Mesenchymal stem cell (in vitro differentiated cells and primary cell): ENCODE measurements around the gene ABCB8.

Experiments
- DNase-seq: peaks from one replicate; pipeline ENCODE4 v3.0.0-alpha.2; 2013
- H2AFZ ChIP-seq: one replicate; pipeline ENCODE4 v1.6.1; 2013; ENCODE audit warnings: low read depth, mild to moderate bottlenecking, control low read depth, inconsistent platforms, low read length, moderate library complexity
- H2AK5ac ChIP-seq: 2 replicates; pipeline ENCODE4 v1.6.1; 2013; ENCODE audit warnings: low read length, moderate library complexity, mild to moderate bottlenecking, inconsistent platforms; ENCODE audit not compliant: severe bottlenecking
- H2BK120ac ChIP-seq: one replicate; pipeline ENCODE4 v1.6.1; 2013; ENCODE audit warnings: low read depth, mild to moderate bottlenecking, inconsistent platforms, low read length, moderate library complexity
- H2BK12ac ChIP-seq, 2 experiments: one replicate each; pipeline ENCODE4 v1.6.1; 2013; ENCODE audit warnings: inconsistent platforms in 2 of 2, low read length in 2 of 2, mild to moderate bottlenecking in 2 of 2, moderate library complexity in 2 of 2, control low read depth in 1 of 2
- H2BK15ac ChIP-seq: one replicate; pipeline ENCODE4 v1.6.1; 2013; ENCODE audit warnings: mild to moderate bottlenecking, low read depth, inconsistent platforms; ENCODE audit not compliant: poor library complexity, severe bottlenecking
- H2BK5ac ChIP-seq: 2 replicates; pipeline ENCODE4 v1.6.1; 2013; ENCODE audit warnings: low read depth, mild to moderate bottlenecking, low read length, control low read depth, inconsistent platforms; ENCODE audit not compliant: poor library complexity, severe bottlenecking
- H3K14ac ChIP-seq, 2 experiments: one replicate each; pipeline ENCODE4 v1.6.1; 2013; ENCODE audit warnings: inconsistent platforms in 2 of 2, low read length in 2 of 2, control low read depth in 1 of 2, mild to moderate bottlenecking in 1 of 2, moderate library complexity in 1 of 2
- H3K18ac ChIP-seq, 2 experiments: one replicate each; pipeline ENCODE4 v1.6.1; 2013; ENCODE audit warnings: inconsistent platforms in 2 of 2, low read length in 2 of 2, control low read depth in 1 of 2, low read depth in 1 of 2, mild to moderate bottlenecking in 1 of 2
- H3K23ac ChIP-seq, 2 experiments: one replicate each; pipeline ENCODE4 v1.6.1; 2013; ENCODE audit warnings: inconsistent platforms in 2 of 2, low read length in 2 of 2, mild to moderate bottlenecking in 2 of 2, moderate library complexity in 2 of 2, control low read depth in 1 of 2
- H3K27ac ChIP-seq: 2 replicates; pipeline ENCODE4 v1.5.1; 2013; ENCODE audit warnings: mild to moderate bottlenecking, moderate library complexity, low read length, control low read depth, inconsistent platforms; ENCODE audit not compliant: poor library complexity, severe bottlenecking
- H3K27me3 ChIP-seq, 2 experiments: 2 replicates each; pipeline versions ENCODE4 v1.6.1 to v1.7.0; 2013; ENCODE audit warnings: low read length in 2 of 2, mild to moderate bottlenecking in 2 of 2, moderate library complexity in 2 of 2, control low read depth in 1 of 2, inconsistent platforms in 1 of 2; ENCODE audit not compliant: control insufficient read depth in 1 of 2, insufficient read depth in 1 of 2
- H3K36me3 ChIP-seq, 2 experiments: 2 replicates each; pipeline versions ENCODE4 v1.6.1 to v1.7.0; 2013; ENCODE audit warnings: low read length in 2 of 2, control low read depth in 1 of 2, inconsistent platforms in 1 of 2, low read depth in 1 of 2, mild to moderate bottlenecking in 1 of 2; ENCODE audit not compliant: insufficient read depth in 2 of 2, control insufficient read depth in 1 of 2
- H3K4ac ChIP-seq, 2 experiments: one replicate each; pipeline ENCODE4 v1.6.1; 2013; ENCODE audit warnings: inconsistent platforms in 2 of 2, low read length in 2 of 2, mild to moderate bottlenecking in 2 of 2, moderate library complexity in 2 of 2, control low read depth in 1 of 2, low read depth in 1 of 2
- H3K4me1 ChIP-seq: 2 replicates; pipeline ENCODE4 v1.6.1; 2013; ENCODE audit warnings: low read depth, low read length, control low read depth; ENCODE audit not compliant: control insufficient read depth, insufficient read depth
- H3K4me2 ChIP-seq: 2 replicates; pipeline ENCODE4 v1.6.1; 2013; ENCODE audit warnings: low read length, mild to moderate bottlenecking, inconsistent platforms; ENCODE audit not compliant: poor library complexity, severe bottlenecking
- H3K4me3 ChIP-seq, 2 experiments: 2 replicates each; pipeline versions ENCODE4 v1.5.1 to v1.7.0; 2013; ENCODE audit warnings: low read length in 2 of 2, mild to moderate bottlenecking in 2 of 2, control low read depth in 1 of 2, low read depth in 1 of 2; ENCODE audit not compliant: insufficient read depth in 1 of 2
- H3K79me1 ChIP-seq: replicated peaks from 2 replicates; pipeline ENCODE4 v1.6.1; 2013; ENCODE audit warnings: mild to moderate bottlenecking, control low read depth, low read length, inconsistent platforms; ENCODE audit not compliant: poor library complexity, severe bottlenecking
- H3K9ac ChIP-seq: 2 replicates; pipeline ENCODE4 v1.7.0; 2013; ENCODE audit warnings: mild to moderate bottlenecking, low read length, moderate library complexity
- H3K9me3 ChIP-seq: 2 replicates; pipeline ENCODE4 v1.7.0; 2013; ENCODE audit warnings: mild to moderate bottlenecking, low read length; ENCODE audit not compliant: control insufficient read depth
- H4K8ac ChIP-seq: one replicate; pipeline ENCODE4 v1.6.1; 2013; ENCODE audit warnings: inconsistent platforms, mild to moderate bottlenecking, low read length, moderate library complexity
- H4K91ac ChIP-seq: one replicate; pipeline ENCODE4 v1.6.1; 2013; ENCODE audit warnings: mild to moderate bottlenecking, low read length, inconsistent platforms
- WGBS: methylation state at CpG from one replicate; pipeline ENCODE4 v1.1.7; 2013; ENCODE audit warnings: mixed read lengths; 5-methylcytosine and 5-hydroxymethylcytosine counted together

The ABCB8 gene

DNA sequence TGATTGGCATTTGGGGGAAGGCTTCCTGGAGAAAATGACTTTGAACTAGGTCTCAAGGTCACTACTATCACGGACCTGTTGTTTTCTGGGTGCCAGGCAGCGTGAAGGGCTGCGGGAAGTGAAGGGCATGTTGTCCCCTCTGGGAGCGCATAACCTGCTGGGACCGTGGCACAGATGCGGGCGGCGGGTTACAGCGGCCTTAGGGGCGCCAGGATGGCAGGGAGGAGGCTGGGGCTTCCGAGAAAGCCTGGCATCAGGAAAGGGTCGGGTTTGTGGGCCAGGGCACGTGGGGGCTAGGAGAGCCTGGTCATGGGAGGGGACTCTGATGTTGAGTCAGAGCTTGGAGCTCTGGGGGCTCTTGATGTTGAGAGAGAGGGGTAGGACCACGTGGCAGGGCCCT, 37.3 kb downstream of the ABCB8 start:
- Histone ChIP-seq H2BK15ac (no peak overlapping the region), H3K14ac (no peak overlapping the region), H3K9me3 (no peaks in the 10 kb centered on the region), H2BK120ac (no peak overlapping the region), H3K27me3 (no peaks in the 10 kb centered on the region), H3K18ac (no peak overlapping the region), H3K4me2 (no peak overlapping the region), H2BK5ac (no peak overlapping the region), H3K9ac (no peak overlapping the region), H2AK5ac (no peak overlapping the region), H2BK12ac (no peak overlapping the region), H4K8ac (no peak overlapping the region), H2AFZ (no peak overlapping the region), H3K79me1 (peaks cover 36% of the 10 kb centered on the region), H3K4me3 (no peak overlapping the region), H3K4me1 (peaks cover 49% of the 10 kb centered on the region), H4K91ac (no peak overlapping the region), H3K4ac (no peak overlapping the region), H3K23ac (no peak overlapping the region), H3K36me3 (peaks cover 64 to 67% of the 10 kb centered on the region in 2 experiments), H3K27ac (no peak overlapping the region)
- no peak for DNase-seq
- WGBS: 97% methylated on average over 14 of the region's 14 CpGs

DNA sequence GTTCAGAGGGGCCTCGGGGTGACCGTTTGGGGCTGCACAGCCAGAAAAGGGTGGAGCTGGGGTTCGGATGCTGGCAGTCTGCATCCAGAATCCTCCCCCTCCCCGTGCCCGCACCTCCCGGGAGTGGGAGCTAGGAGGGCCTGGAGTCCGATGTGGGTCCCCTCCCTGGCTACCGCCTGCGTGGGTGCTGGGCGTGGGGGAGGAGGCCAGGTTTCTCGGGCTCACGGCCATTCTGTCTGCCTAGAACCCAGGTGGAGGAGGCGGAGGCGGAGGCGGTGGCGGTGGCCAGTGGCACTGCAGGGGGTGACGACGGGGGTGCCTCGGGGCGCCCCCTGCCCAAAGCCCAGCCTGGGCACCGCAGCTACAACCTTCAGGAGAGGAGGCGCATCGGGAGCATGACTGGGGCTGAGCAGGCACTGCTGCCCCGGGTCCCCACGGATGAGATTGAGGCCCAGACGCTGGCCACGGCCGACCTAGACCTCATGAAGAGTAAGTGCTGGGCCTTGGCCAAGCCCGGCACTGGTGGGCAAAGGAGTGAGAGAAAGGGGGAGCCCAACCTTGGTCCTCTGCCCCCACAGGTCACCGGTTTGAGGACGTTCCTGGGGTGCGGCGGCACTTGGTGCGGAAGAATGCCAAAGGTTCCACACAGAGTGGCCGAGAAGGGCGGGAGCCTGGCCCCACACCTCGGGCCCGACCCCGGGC, 38.2 kb downstream of the ABCB8 start:
- Histone ChIP-seq H3K4me2 (no peak overlapping the region), H2BK12ac (no peak overlapping the region), H3K14ac (no peak overlapping the region), H3K9ac (no peak overlapping the region), H3K4me3 (no peak overlapping the region), H3K79me1 (peaks cover 45% of the 10 kb centered on the region), H2BK15ac (no peak overlapping the region), H2AK5ac (peak overlapping the region; percentile 6), H3K18ac (no peak overlapping the region), H3K27me3 (no peaks in the 10 kb centered on the region), H3K4ac (no peak overlapping the region), H2BK120ac (no peak overlapping the region), H3K23ac (no peak overlapping the region), H3K4me1 (peaks cover 40% of the 10 kb centered on the region), H2AFZ (no peak overlapping the region), H2BK5ac (no peak overlapping the region), H3K36me3 (peaks cover 72 to 76% of the 10 kb centered on the region in 2 experiments), H3K9me3 (no peaks in the 10 kb centered on the region), H4K8ac (no peak overlapping the region), H4K91ac (no peak overlapping the region), H3K27ac (no peak overlapping the region)
- 94% methylated on average over 39 of the region's 39 CpGs for WGBS
- DNase-seq: no peak

DNA sequence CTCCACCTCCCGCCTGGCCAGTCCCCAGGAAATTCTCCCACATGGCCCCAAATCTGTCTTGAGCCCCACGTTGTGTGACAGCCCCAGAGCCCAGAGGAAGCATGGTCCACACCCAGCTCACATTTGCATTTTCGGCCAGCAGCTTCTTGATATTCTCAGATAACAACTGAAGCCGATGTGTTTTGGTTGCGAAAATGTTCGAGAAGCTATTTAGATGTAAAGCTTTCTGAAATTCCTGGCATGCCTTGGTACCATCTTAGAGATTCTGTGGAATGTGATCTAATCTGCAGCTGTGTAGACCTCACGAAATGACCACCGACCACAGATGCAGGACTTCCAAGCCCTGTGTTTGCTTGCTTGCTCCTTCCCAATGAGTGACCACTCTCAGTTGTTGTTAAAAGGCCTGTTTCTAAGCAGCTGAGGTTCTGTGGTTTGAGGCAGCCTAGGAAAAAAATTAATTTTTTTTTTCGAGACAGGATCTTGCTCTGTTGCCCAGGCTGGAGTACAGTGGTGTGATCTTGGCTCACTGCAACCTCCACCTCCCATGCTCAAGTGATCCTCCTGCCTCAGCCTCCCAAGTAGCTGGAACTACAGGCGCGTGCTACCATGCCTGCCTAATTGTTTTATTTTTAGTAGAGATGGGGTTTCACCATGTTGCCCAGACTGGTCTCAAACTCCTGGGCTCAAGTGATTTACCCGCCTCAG, 40.0 kb downstream of the ABCB8 start:
- H3K27ac ChIP-seq: peak overlapping the region; percentile 90
- H2AFZ ChIP-seq: no peak overlapping the region
- H4K91ac ChIP-seq: peak overlapping the region; percentile 49
- H3K4me1 ChIP-seq: peaks cover 27% of the 10 kb centered on the region
- no peak overlapping the region for H3K4ac ChIP-seq
- peak overlapping the region in 1 of 2 experiments; percentile 55 for H2BK12ac ChIP-seq
- no peak overlapping the region for H3K23ac ChIP-seq
- peak overlapping the region; percentile 45 for H2BK120ac ChIP-seq
- H3K14ac ChIP-seq: no peak overlapping the region
- H3K4me2 ChIP-seq: peak overlapping the region; percentile 34
- H3K27me3 ChIP-seq: no peaks in the 10 kb centered on the region
- peak; percentile 82 for DNase-seq
- H2BK15ac ChIP-seq: no peak overlapping the region
- H3K4me3 ChIP-seq: no peak overlapping the region
- peaks cover 81 to 90% of the 10 kb centered on the region in 2 experiments for H3K36me3 ChIP-seq
- peaks cover 52% of the 10 kb centered on the region for H3K79me1 ChIP-seq
- whole genome bisulfite sequencing: 53% methylated on average over 12 of the region's 12 CpGs
- no peak overlapping the region for H2AK5ac ChIP-seq
- peak overlapping the region; percentile 36 for H2BK5ac ChIP-seq
- H3K9me3 ChIP-seq: no peaks in the 10 kb centered on the region
- no peak overlapping the region for H4K8ac ChIP-seq
- H3K9ac ChIP-seq: no peak overlapping the region
- H3K18ac ChIP-seq: peak overlapping the region in 1 of 2 experiments; percentile 16

DNA sequence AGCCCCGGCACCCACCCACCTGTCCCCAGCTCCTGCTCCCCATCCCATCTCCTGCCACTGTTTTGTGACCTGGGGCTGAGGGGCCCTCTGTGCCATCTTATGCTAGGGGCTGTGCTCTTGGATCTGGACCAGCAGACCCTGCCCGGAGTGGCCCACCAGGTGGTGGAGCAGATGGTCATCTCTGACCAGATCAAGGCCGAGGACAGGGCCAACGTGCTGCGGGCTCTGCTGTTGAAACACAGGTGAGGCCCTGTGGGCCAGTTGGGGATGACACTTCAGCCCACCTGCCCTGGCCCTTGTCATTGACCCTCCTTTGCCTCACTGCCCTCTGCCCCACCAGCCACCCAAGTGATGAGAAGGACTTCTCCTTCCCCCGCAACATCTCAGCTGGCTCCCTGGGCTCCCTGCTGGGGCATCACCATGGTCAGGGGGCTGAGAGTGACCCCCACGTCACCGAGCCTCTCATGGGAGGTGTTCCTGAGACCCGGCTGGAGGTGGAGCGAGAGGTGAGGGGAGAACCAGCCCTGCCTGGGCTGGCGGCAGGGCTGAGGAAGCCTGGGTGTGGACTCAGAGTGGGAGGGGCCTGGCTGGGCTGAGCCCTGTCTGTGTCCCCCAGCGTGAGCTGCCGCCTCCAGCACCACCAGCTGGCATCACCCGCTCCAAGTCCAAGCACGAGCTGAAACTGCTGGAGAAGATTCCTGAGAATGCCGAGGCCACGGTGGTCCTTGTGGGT, 41.8 kb downstream of the ABCB8 start:
- H3K14ac ChIP-seq: no peak overlapping the region
- H3K4ac ChIP-seq: no peak overlapping the region
- DNase-seq: no peak
- 98% methylated on average over 17 of the region's 17 CpGs for WGBS
- no peak overlapping the region for H2AFZ ChIP-seq
- H3K9ac ChIP-seq: no peak overlapping the region
- no peak overlapping the region for H3K18ac ChIP-seq
- H4K8ac ChIP-seq: no peak overlapping the region
- H3K9me3 ChIP-seq: no peaks in the 10 kb centered on the region
- H3K79me1 ChIP-seq: peaks cover 52% of the 10 kb centered on the region
- no peak overlapping the region for H2BK5ac ChIP-seq
- H4K91ac ChIP-seq: no peak overlapping the region
- H2AK5ac ChIP-seq: no peak overlapping the region
- H2BK15ac ChIP-seq: no peak overlapping the region
- no peak overlapping the region for H2BK12ac ChIP-seq
- H3K27me3 ChIP-seq: no peaks in the 10 kb centered on the region
- H2BK120ac ChIP-seq: no peak overlapping the region
- H3K36me3 ChIP-seq: peaks cover 86 to 92% of the 10 kb centered on the region in 2 experiments
- no peak overlapping the region for H3K4me2 ChIP-seq
- no peak overlapping the region for H3K27ac ChIP-seq
- no peak overlapping the region for H3K23ac ChIP-seq
- peaks cover 16% of the 10 kb centered on the region for H3K4me1 ChIP-seq
- H3K4me3 ChIP-seq: no peak overlapping the region
